WTC11 (cell line): ENCODE data around the gene RPTOR. TPM values are rescaled to one million over a fixed set of nuclear protein-coding genes. Genes with fewer than 3 reads are reported as not detected.

ENCODE experiments used
- ATAC-seq: fragments of 200-7000 bp; cut with Tn5 transposase; 2 replicates; pipeline ENCODE4 v1.10.0; 2021; ENCODE audit warnings: mild to moderate bottlenecking, moderate library complexity
- CTCF ChIA-PET: fragments of 300-600 bp; sonication (Branson Sonifier 250); formaldehyde crosslinking; loops from one replicate; lab custom pipeline; 2021; ENCODE audit warnings: antibody characterized with exemption; lab: Charles Lee
- POLR2A ChIA-PET: fragments of 350-600 bp; sonication (Branson Sonifier 250); formaldehyde crosslinking; loops from one replicate; lab custom pipeline; 2021; ENCODE audit warnings: antibody characterized with exemption; lab: Charles Lee
- DNase-seq: peaks from one replicate; pipeline ENCODE4 v3.0.0; 2021; ENCODE audit warnings: low spot score
- H3K27ac Mint-ChIP-seq: 2 replicates; pipeline ENCODE4 v1.8.0; 2021; ENCODE audit warnings: mixed read lengths
- H3K27me3 Mint-ChIP-seq: 2 replicates; pipeline ENCODE4 v1.8.0; 2021; ENCODE audit warnings: low read depth, mild to moderate bottlenecking, moderate library complexity, mixed read lengths
- H3K36me3 Mint-ChIP-seq: 2 replicates; pipeline ENCODE4 v1.8.0; 2021; ENCODE audit warnings: mixed read lengths
- H3K4me1 Mint-ChIP-seq: 2 replicates; pipeline ENCODE4 v1.8.0; 2022; ENCODE audit warnings: mixed read lengths
- H3K4me3 Mint-ChIP-seq: 2 replicates; pipeline ENCODE4 v1.8.0; 2021; ENCODE audit warnings: mild to moderate bottlenecking, moderate library complexity, mixed read lengths
- H3K9me3 Mint-ChIP-seq: 2 replicates; pipeline ENCODE4 v1.8.0; 2021; ENCODE audit warnings: mixed read lengths
- ATF3 ChIP-seq: sonication (generic); formaldehyde crosslinking; conservative IDR thresholded peaks from 2 replicates; pipeline ENCODE4 v1.8.1; 2022; ENCODE audit warnings: mild to moderate bottlenecking, missing genetic modification reagents
- ATF6 ChIP-seq: sonication (generic); formaldehyde crosslinking; IDR thresholded peaks from 2 replicates; pipeline ENCODE4 v1.8.1; 2023; ENCODE audit warnings: mild to moderate bottlenecking, missing genetic modification reagents
- CREB1 ChIP-seq: sonication (generic); formaldehyde crosslinking; IDR thresholded peaks from 2 replicates; pipeline ENCODE4 v1.8.0; 2023; ENCODE audit warnings: mild to moderate bottlenecking, missing genetic modification reagents
- ESRRA ChIP-seq: sonication (generic); formaldehyde crosslinking; IDR thresholded peaks from 2 replicates; pipeline ENCODE4 v1.8.1; 2022; ENCODE audit warnings: mild to moderate bottlenecking, missing genetic modification reagents, borderline replicate concordance
- ETV6 ChIP-seq: sonication (generic); formaldehyde crosslinking; IDR thresholded peaks from 2 replicates; pipeline ENCODE4 v1.8.1; 2022; ENCODE audit warnings: mild to moderate bottlenecking, missing genetic modification reagents
- KAT7 ChIP-seq: sonication (generic); formaldehyde crosslinking; IDR thresholded peaks from 2 replicates; pipeline ENCODE4 v1.8.1; 2023; ENCODE audit warnings: missing genetic modification reagents, mild to moderate bottlenecking, borderline replicate concordance
- NFE2L1 ChIP-seq: sonication (generic); formaldehyde crosslinking; IDR thresholded peaks from 2 replicates; pipeline ENCODE4 v1.8.1; 2023; ENCODE audit warnings: missing genetic modification reagents
- NR1H2 ChIP-seq: sonication (generic); formaldehyde crosslinking; IDR thresholded peaks from 2 replicates; pipeline ENCODE4 v1.9.0; 2021; ENCODE audit warnings: mild to moderate bottlenecking, moderate library complexity, missing genetic modification reagents
- PREB ChIP-seq: sonication (generic); formaldehyde crosslinking; IDR thresholded peaks from 2 replicates; pipeline ENCODE4 v1.8.1; 2022; ENCODE audit warnings: mild to moderate bottlenecking, missing genetic modification reagents, moderate library complexity, borderline replicate concordance
- SOX15 ChIP-seq: fragments of 250-450 bp; sonication (Bioruptor Pico); IDR thresholded peaks from 2 replicates; pipeline ENCODE4 v1.9.0; 2021; ENCODE audit warnings: mild to moderate bottlenecking
- SP1 ChIP-seq: sonication (generic); formaldehyde crosslinking; conservative IDR thresholded peaks from 2 replicates; pipeline ENCODE4 v1.8.1; 2022; ENCODE audit warnings: missing genetic modification reagents
- TEAD4 ChIP-seq: sonication (generic); formaldehyde crosslinking; IDR thresholded peaks from 2 replicates; pipeline ENCODE4 v1.8.0; 2022; ENCODE audit warnings: mild to moderate bottlenecking, missing genetic modification reagents
- ZNF423 ChIP-seq: fragments of 250-450 bp; sonication (Bioruptor Pico); IDR thresholded peaks from 2 replicates; pipeline ENCODE4 v2.1.2; 2022; ENCODE audit warnings: mild to moderate bottlenecking, moderate library complexity
- total RNA-seq: library from RNA; stranded (reverse); gene quantifications from 3 replicates; pipeline ENCODE4 v1.2.3, GENCODE V29; 2021
- TF ChIP-seq, protein P1 (sequence below): sonication (generic); formaldehyde crosslinking; conservative IDR thresholded peaks from 2 replicates; pipeline ENCODE4 v1.8.1; 2023; ENCODE audit warnings: mild to moderate bottlenecking, low read depth, missing genetic modification reagents, moderate library complexity
- TF ChIP-seq, protein P2 (sequence below): sonication (generic); formaldehyde crosslinking; IDR thresholded peaks from 2 replicates; pipeline ENCODE4 v1.8.1; 2022; ENCODE audit warnings: mild to moderate bottlenecking, moderate library complexity, missing genetic modification reagents
- TF ChIP-seq, protein P3 (sequence below): fragments of 200-600 bp; IDR thresholded peaks from 2 replicates; pipeline ENCODE4 v1.8.0; 2022; ENCODE audit warnings: antibody characterized with exemption
- TF ChIP-seq, protein P4 (sequence below): fragments of 250-450 bp; sonication (Bioruptor Pico); IDR thresholded peaks from 2 replicates; pipeline ENCODE4 v1.9.0; 2021; ENCODE audit warnings: mild to moderate bottlenecking
- TF ChIP-seq, protein P5 (sequence below): sonication (generic); formaldehyde crosslinking; IDR thresholded peaks from 2 replicates; pipeline ENCODE4 v1.8.1; 2022; ENCODE audit warnings: low read depth, mild to moderate bottlenecking, moderate library complexity, missing genetic modification reagents, borderline replicate concordance
- TF ChIP-seq, protein P6 (sequence below): sonication (generic); formaldehyde crosslinking; IDR thresholded peaks from 2 replicates; pipeline ENCODE4 v1.8.1; 2023; ENCODE audit warnings: mild to moderate bottlenecking, missing genetic modification reagents, moderate library complexity

RPTOR gene
- total RNA-seq, 1 experiment from 2014 or later: 41.0 TPM

- no peak for DNase-seq
- Mint-ChIP-seq H3K27me3 (no peaks in the 10 kb centered on the region), H3K4me3 (no peak overlapping the region)
- no peak for TF ChIP-seq SOX15
- TF ChIP-seq ESRRA: no peak
- TF ChIP-seq, all 79 proteins: peak for 0
- Mint-ChIP-seq H3K36me3 (peaks cover 6% of the 10 kb centered on the region), H3K4me1 (peaks cover 21% of the 10 kb centered on the region), H3K9me3 (peaks cover 11% of the 10 kb centered on the region), H3K27ac (no peak overlapping the region)
- ATAC-seq: no peak
- ChIA-PET POLR2A (interaction anchor here (0.6 kb wide), 2 partner anchors 28 to 120 kb away, joined by 3 to 4 read pairs; no protein-coding TSS in a partner anchor), CTCF (no interaction called here)
Observed at GRCh38 chr17:80725517-80725916, 180.9 kb downstream of the RPTOR start.

GRCh38 chr17:80726558-80727408 lies 182.1 kb downstream of the RPTOR start:
- peaks cover 11% of the 10 kb centered on the region for H3K9me3 Mint-ChIP-seq
- DNase-seq (no peak), ATAC-seq (no peak)
- H3K36me3 Mint-ChIP-seq: peaks cover 6% of the 10 kb centered on the region
- ChIA-PET CTCF (no interaction called here), POLR2A (no interaction called here)
- TF ChIP-seq SP1 (CRISPR knock-in tag): no peak
- TF ChIP-seq NFE2L1: no peak
- no peak for TF ChIP-seq TEAD4 (CRISPR knock-in tag)
- peaks cover 17% of the 10 kb centered on the region for H3K4me1 Mint-ChIP-seq
- H3K4me3 Mint-ChIP-seq: no peak overlapping the region
- H3K27me3 Mint-ChIP-seq: no peaks in the 10 kb centered on the region
- peak overlapping the region; percentile 67 for H3K27ac Mint-ChIP-seq

GRCh38 chr17:80727409-80727755 lies 182.7 kb downstream of the RPTOR start:
- Mint-ChIP-seq H3K36me3 (peaks cover 6% of the 10 kb centered on the region), H3K4me3 (no peak overlapping the region), H3K27ac (peak overlapping the region; percentile 67; the same call in 1 of the 2 replicates), H3K4me1 (peaks cover 20% of the 10 kb centered on the region), H3K9me3 (peaks cover 11% of the 10 kb centered on the region), H3K27me3 (no peaks in the 10 kb centered on the region)
- no peak for DNase-seq
- TF ChIP-seq ATF3 (CRISPR knock-in tag) (no peak), CREB1 (no peak), ZNF423 (CRISPR knock-in tag) (no peak), KAT7 (no peak), SP1 (CRISPR knock-in tag) (no peak), NR1H2 (CRISPR knock-in tag) (no peak), PREB (no peak), ATF6 (no peak), ETV6 (CRISPR knock-in tag) (no peak)
- TF ChIP-seq, protein P1, sequence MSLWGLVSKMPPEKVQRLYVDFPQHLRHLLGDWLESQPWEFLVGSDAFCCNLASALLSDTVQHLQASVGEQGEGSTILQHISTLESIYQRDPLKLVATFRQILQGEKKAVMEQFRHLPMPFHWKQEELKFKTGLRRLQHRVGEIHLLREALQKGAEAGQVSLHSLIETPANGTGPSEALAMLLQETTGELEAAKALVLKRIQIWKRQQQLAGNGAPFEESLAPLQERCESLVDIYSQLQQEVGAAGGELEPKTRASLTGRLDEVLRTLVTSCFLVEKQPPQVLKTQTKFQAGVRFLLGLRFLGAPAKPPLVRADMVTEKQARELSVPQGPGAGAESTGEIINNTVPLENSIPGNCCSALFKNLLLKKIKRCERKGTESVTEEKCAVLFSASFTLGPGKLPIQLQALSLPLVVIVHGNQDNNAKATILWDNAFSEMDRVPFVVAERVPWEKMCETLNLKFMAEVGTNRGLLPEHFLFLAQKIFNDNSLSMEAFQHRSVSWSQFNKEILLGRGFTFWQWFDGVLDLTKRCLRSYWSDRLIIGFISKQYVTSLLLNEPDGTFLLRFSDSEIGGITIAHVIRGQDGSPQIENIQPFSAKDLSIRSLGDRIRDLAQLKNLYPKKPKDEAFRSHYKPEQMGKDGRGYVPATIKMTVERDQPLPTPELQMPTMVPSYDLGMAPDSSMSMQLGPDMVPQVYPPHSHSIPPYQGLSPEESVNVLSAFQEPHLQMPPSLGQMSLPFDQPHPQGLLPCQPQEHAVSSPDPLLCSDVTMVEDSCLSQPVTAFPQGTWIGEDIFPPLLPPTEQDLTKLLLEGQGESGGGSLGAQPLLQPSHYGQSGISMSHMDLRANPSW (CRISPR knock-in tag): no peak
- TF ChIP-seq, protein P2, sequence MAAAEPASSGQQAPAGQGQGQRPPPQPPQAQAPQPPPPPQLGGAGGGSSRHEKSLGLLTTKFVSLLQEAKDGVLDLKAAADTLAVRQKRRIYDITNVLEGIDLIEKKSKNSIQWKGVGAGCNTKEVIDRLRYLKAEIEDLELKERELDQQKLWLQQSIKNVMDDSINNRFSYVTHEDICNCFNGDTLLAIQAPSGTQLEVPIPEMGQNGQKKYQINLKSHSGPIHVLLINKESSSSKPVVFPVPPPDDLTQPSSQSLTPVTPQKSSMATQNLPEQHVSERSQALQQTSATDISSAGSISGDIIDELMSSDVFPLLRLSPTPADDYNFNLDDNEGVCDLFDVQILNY (CRISPR knock-in tag): no peak
- TF ChIP-seq, protein P3, sequence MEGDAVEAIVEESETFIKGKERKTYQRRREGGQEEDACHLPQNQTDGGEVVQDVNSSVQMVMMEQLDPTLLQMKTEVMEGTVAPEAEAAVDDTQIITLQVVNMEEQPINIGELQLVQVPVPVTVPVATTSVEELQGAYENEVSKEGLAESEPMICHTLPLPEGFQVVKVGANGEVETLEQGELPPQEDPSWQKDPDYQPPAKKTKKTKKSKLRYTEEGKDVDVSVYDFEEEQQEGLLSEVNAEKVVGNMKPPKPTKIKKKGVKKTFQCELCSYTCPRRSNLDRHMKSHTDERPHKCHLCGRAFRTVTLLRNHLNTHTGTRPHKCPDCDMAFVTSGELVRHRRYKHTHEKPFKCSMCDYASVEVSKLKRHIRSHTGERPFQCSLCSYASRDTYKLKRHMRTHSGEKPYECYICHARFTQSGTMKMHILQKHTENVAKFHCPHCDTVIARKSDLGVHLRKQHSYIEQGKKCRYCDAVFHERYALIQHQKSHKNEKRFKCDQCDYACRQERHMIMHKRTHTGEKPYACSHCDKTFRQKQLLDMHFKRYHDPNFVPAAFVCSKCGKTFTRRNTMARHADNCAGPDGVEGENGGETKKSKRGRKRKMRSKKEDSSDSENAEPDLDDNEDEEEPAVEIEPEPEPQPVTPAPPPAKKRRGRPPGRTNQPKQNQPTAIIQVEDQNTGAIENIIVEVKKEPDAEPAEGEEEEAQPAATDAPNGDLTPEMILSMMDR: no peak
- TF ChIP-seq, protein P4, sequence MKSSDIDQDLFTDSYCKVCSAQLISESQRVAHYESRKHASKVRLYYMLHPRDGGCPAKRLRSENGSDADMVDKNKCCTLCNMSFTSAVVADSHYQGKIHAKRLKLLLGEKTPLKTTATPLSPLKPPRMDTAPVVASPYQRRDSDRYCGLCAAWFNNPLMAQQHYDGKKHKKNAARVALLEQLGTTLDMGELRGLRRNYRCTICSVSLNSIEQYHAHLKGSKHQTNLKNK (CRISPR knock-in tag): no peak
- TF ChIP-seq, protein P5, sequence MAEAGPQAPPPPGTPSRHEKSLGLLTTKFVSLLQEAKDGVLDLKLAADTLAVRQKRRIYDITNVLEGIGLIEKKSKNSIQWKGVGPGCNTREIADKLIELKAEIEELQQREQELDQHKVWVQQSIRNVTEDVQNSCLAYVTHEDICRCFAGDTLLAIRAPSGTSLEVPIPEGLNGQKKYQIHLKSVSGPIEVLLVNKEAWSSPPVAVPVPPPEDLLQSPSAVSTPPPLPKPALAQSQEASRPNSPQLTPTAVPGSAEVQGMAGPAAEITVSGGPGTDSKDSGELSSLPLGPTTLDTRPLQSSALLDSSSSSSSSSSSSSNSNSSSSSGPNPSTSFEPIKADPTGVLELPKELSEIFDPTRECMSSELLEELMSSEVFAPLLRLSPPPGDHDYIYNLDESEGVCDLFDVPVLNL (CRISPR knock-in tag): no peak
- TF ChIP-seq, protein P6, sequence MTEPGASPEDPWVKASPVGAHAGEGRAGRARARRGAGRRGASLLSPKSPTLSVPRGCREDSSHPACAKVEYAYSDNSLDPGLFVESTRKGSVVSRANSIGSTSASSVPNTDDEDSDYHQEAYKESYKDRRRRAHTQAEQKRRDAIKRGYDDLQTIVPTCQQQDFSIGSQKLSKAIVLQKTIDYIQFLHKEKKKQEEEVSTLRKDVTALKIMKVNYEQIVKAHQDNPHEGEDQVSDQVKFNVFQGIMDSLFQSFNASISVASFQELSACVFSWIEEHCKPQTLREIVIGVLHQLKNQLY (CRISPR knock-in tag): no peak
- POLR2A ChIA-PET: no interaction called here
- ATAC-seq: no peak
- CTCF ChIA-PET: no interaction called here
